ENCODE data around the gene TUBGCP2. TPM values are rescaled to one million over a fixed set of nuclear protein-coding genes. Genes with fewer than 3 reads are reported as not detected.

Gene TUBGCP2
- total RNA-seq, 4 donors from 2014 or later = 21.5 to 43.8 (median 36.5) TPM

DNA sequence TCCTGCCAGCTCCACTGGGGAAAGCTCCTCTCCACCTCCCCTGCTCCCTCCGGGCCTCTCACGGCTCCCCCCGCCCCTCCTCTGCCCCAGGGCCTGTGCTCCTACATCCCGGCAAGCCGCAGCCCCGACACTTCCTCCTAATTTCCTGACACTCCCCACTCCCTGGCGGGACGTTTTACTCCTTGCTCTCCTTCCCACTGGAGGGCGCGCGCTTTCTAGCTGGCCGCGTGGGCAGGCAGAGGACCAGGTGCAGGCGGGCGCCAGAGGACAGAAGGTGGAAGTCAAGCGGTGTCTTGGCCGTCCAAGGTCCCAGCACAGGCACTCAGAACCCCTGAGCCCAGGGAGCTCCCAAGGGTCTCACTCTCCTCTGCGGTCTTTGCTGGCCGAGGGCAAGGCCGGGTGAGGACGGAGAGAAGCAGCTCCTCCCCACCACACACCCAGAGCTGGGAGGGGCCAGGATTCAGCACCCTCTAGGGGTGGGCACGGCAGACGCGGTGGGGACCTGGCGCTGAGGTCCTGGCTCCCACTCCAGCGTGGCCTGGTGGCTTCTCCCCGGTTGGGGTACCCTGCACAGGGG is 51.1 kb downstream of the TUBGCP2 start:
- TF ChIP-seq POLR2A (IDR thresholded peaks at IDR 0.05) = no peak
- TF ChIP-seq, protein P1, sequence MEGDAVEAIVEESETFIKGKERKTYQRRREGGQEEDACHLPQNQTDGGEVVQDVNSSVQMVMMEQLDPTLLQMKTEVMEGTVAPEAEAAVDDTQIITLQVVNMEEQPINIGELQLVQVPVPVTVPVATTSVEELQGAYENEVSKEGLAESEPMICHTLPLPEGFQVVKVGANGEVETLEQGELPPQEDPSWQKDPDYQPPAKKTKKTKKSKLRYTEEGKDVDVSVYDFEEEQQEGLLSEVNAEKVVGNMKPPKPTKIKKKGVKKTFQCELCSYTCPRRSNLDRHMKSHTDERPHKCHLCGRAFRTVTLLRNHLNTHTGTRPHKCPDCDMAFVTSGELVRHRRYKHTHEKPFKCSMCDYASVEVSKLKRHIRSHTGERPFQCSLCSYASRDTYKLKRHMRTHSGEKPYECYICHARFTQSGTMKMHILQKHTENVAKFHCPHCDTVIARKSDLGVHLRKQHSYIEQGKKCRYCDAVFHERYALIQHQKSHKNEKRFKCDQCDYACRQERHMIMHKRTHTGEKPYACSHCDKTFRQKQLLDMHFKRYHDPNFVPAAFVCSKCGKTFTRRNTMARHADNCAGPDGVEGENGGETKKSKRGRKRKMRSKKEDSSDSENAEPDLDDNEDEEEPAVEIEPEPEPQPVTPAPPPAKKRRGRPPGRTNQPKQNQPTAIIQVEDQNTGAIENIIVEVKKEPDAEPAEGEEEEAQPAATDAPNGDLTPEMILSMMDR (IDR thresholded peaks at IDR 0.05 in 4 of 5, conservative IDR thresholded peaks at IDR 0.05 in 1 of 5) = peak in 2 of 5 experiments; percentile 30 to 40
- peak overlapping the region in 3 of 4 donors; percentile 32 to 37 (median 34) for H3K4me3 ChIP-seq

DNA sequence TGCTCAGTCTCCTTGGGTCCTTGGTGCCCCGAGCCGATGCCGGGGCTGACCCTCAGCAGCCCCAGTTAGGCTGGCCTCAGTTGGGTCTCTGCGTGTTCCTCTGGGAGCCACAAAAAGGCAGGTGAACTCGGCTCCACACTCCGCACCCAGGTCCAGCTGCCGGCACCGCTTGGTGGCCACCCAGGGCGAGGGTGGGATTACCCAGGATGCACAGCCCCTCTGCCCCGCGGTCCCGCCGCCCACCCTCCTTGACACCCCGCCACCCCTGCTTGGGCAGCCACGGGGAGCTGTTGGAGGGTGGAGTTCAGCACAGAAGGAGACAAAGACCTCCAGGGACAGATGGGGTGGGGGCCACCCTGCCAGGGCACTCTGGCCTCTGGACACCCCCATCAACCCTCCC is 53.3 kb downstream of the TUBGCP2 start:
- in situ Hi-C loops (cut with MboI; ENCODE audit: low sequenced_read_pairs in 4 of 4) = no loop called here
- H3K9me3 ChIP-seq = no peaks in the 10 kb centered on the region
- no peak overlapping the region for H3K27ac ChIP-seq
- no peak for ATAC-seq
- peaks cover 0 to 2% (median 0%) of the 10 kb centered on the region in 3 donors for H3K27me3 ChIP-seq
- DNase-seq = no peak
- H3K4me3 ChIP-seq = no peak overlapping the region
- intact Hi-C loops (cut with DNase I; ENCODE audit: low total_unique reads) = no loop called here
- TF ChIP-seq POLR2A (IDR thresholded peaks at IDR 0.05) = no peak
- TF ChIP-seq, protein P1 (IDR thresholded peaks at IDR 0.05 in 4 of 5, conservative IDR thresholded peaks at IDR 0.05 in 1 of 5) = no peak
- H3K36me3 ChIP-seq = no peaks in the 10 kb centered on the region
- H3K4me1 ChIP-seq = peaks cover 6 to 14% of the 10 kb centered on the region in 2 donors

More for the DNA sequence above, 51.1 kb downstream of the TUBGCP2 start:
- H3K27ac ChIP-seq = no peak overlapping the region
- no peaks in the 10 kb centered on the region for H3K27me3 ChIP-seq
- intact Hi-C loops (cut with DNase I; ENCODE audit: low total_unique reads) = no loop called here
- peak; percentile 33 to 35 for DNase-seq
- no peaks in the 10 kb centered on the region for H3K9me3 ChIP-seq
- in situ Hi-C loops (cut with MboI; ENCODE audit: low sequenced_read_pairs in 4 of 4) = no loop called here
- ATAC-seq = no peak
- H3K4me1 ChIP-seq = peaks cover 21 to 26% of the 10 kb centered on the region in 2 donors
- H3K36me3 ChIP-seq = no peaks in the 10 kb centered on the region

DNA sequence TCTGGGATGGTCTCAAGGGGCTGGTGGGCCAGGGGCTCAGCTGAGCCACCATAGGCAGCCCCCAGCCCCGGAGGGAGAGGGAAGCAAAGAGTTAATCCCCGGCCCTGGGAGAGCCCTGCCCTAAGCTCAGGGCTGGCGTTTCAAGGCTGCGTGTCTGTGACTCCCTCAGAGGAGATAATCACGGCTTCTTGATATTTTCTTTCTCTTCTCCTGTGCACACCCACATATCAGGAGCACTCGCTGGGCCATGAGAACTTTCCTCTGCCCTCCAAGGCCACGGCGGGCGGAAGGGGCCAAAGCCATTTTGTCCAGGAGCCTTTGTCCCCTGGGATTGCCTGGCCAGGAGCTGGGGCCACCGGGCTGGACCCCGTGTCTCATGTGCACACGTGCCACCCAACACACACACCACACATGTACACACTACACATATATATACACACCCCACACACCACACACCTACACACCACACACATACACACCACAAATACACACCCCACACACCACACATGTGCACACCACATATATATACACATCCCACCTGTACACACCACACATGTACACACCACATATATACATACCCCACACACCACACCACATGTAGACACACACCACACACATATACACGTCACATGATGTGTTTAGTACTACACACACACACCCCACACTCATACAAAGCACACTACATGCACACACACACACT is 54.1 kb downstream of the TUBGCP2 start:
- intact Hi-C loops (cut with DNase I; ENCODE audit: low total_unique reads) (no loop called here), in situ Hi-C loops (cut with MboI; ENCODE audit: low sequenced_read_pairs in 4 of 4) (no loop called here)
- Histone ChIP-seq H3K36me3 (no peaks in the 10 kb centered on the region), H3K4me1 (peaks cover 5 to 11% of the 10 kb centered on the region in 2 donors), H3K27me3 (peaks cover 0 to 9% (median 0%) of the 10 kb centered on the region in 3 donors), H3K9me3 (no peaks in the 10 kb centered on the region), H3K27ac (no peak overlapping the region), H3K4me3 (no peak overlapping the region)
- DNase-seq (no peak), ATAC-seq (no peak)
- no peak for TF ChIP-seq POLR2A (IDR thresholded peaks at IDR 0.05)
- TF ChIP-seq, protein P1 (IDR thresholded peaks at IDR 0.05 in 4 of 5, conservative IDR thresholded peaks at IDR 0.05 in 1 of 5) = no peak

DNA sequence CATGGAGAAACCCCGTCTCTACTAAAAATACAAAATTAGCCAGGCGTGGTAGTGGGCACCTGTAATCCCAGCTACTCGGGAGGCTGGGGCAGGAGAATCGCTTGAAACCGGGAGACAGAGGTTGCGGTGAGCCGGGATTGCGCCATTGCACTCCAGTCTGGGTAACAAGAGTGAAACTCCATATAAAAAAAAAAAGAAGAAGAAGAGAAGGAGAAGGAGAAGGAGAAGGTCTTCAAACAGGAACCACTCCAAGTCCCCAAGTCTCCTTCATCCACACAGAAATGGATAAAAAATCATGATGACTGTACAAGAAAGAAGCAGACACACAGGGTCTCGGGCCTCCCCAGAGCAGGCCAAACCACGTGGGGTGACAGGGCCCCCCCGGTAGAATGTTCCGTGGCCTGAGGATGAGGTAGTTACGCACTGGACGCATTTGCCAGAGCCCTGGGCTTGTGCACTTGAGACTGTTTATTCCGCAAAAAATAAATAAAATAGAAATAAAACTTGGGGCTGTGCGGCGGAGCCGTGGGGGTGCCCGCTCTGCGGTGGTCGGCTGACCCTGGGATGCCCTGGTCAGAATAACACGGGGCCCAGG is 55.2 kb downstream of the TUBGCP2 start:
- no peak for ATAC-seq
- H3K27ac ChIP-seq = no peak overlapping the region
- no peak for DNase-seq
- H3K4me1 ChIP-seq = peaks cover 2 to 6% of the 10 kb centered on the region in 2 donors
- intact Hi-C loops (cut with DNase I; ENCODE audit: low total_unique reads) (no loop called here), in situ Hi-C loops (cut with MboI; ENCODE audit: low sequenced_read_pairs in 4 of 4) (no loop called here)
- TF ChIP-seq POLR2A (IDR thresholded peaks at IDR 0.05) = no peak
- no peak overlapping the region for H3K4me3 ChIP-seq
- no peaks in the 10 kb centered on the region for H3K9me3 ChIP-seq
- no peaks in the 10 kb centered on the region for H3K36me3 ChIP-seq
- H3K27me3 ChIP-seq = peaks cover 0 to 14% (median under 1%) of the 10 kb centered on the region in 3 donors

DNA sequence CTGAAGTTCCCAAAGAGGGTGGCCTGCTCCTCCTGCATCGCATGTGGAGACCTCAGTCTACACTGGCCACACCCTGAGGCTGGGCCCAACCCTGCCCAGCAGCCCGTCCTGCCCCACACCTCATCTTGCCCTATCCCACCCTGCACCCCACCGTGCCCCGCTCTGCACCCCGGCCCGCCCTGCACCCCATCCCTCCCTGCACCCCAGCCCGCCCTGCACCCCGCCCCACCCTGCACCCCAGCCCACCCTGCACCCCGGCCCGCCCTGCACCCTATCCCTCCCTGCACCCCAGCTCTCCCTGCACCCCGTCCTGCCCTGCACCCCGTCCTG is 56.5 kb downstream of the TUBGCP2 start:
- no peak for DNase-seq
- Histone ChIP-seq H3K27me3 (peaks cover 6 to 18% (median 7%) of the 10 kb centered on the region in 3 donors), H3K9me3 (no peaks in the 10 kb centered on the region), H3K4me1 (no peaks in the 10 kb centered on the region), H3K27ac (no peak overlapping the region), H3K36me3 (no peaks in the 10 kb centered on the region), H3K4me3 (no peak overlapping the region)
- TF ChIP-seq, protein P1 (IDR thresholded peaks at IDR 0.05 in 4 of 5, conservative IDR thresholded peaks at IDR 0.05 in 1 of 5) = no peak
- no peak for TF ChIP-seq POLR2A (IDR thresholded peaks at IDR 0.05)
- ATAC-seq = no peak
- in situ Hi-C loops (cut with MboI; ENCODE audit: low sequenced_read_pairs in 4 of 4) (no loop called here), intact Hi-C loops (cut with DNase I; ENCODE audit: low total_unique reads) (no loop called here)

Data from gastrocnemius medialis (tissue), 4 donors.